ENCODE results near the gene TTC21B.
"Not testable (repeated sequence)": the region's sequence is repeated elsewhere in the genome, so short reads cannot be mapped to it uniquely, and the experiment has no call there.

TTC21B gene

DNA sequence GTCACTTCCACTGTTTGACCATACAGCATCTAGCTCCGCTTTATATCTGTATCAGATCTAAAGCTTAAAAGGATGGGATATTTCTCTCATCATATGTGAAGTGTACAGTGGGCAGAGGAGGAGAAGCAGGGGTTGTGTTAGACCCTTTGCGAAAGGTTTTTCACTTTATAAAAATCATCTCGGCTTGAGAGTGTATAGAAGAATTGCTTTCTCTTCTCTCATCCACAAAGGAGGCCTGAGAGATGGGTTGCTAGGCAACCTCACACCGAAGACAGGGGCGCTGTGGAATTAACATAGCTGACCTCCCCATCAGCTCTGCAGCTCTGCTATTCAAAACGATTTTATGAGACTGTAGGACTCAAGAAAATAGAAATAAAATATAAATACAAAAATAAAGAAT lies 89.3 kb downstream of the TTC21B start:
- DNase-seq (ENCODE audit: insufficient read length, low spot score) (no peak), FAIRE-seq (no peak)
- TF ChIP-seq, protein P1, sequence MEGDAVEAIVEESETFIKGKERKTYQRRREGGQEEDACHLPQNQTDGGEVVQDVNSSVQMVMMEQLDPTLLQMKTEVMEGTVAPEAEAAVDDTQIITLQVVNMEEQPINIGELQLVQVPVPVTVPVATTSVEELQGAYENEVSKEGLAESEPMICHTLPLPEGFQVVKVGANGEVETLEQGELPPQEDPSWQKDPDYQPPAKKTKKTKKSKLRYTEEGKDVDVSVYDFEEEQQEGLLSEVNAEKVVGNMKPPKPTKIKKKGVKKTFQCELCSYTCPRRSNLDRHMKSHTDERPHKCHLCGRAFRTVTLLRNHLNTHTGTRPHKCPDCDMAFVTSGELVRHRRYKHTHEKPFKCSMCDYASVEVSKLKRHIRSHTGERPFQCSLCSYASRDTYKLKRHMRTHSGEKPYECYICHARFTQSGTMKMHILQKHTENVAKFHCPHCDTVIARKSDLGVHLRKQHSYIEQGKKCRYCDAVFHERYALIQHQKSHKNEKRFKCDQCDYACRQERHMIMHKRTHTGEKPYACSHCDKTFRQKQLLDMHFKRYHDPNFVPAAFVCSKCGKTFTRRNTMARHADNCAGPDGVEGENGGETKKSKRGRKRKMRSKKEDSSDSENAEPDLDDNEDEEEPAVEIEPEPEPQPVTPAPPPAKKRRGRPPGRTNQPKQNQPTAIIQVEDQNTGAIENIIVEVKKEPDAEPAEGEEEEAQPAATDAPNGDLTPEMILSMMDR (IDR thresholded peaks at IDR 0.05; ENCODE audit: insufficient read depth, missing control alignments), result no peak

DNA sequence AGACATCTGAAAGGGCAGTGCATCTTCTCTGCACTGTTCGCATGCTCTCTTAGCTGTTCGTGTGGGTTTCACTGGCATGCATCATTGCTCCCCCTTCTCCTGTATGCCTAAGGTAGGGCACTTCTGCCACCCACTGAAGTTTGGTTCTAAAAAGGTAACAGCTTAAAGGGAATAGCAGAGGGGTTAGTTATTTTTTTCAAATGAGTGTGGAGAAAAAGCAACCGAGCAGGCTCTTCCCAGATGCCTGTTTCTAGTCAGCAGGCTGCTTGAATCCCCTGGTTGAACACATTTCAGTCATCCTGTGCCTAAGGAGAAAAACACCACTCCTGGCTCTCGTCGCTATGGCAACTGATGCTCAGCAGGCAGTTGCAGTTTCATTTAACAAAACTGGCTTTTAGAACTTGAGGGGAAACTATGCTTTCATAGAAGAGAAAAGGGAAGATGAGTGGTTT lies 89.7 kb downstream of the TTC21B start:
- no peak for DNase-seq (ENCODE audit: insufficient read length, low spot score)
- no peak for FAIRE-seq
- TF ChIP-seq, protein P1 (IDR thresholded peaks at IDR 0.05; ENCODE audit: insufficient read depth, missing control alignments), result no peak

GRCh38 chr2:165861083-165861482 lies 92.5 kb downstream of the TTC21B start:
- DNase-seq (ENCODE audit: insufficient read length, low spot score); FAIRE-seq: not testable (repeated sequence)

DNA sequence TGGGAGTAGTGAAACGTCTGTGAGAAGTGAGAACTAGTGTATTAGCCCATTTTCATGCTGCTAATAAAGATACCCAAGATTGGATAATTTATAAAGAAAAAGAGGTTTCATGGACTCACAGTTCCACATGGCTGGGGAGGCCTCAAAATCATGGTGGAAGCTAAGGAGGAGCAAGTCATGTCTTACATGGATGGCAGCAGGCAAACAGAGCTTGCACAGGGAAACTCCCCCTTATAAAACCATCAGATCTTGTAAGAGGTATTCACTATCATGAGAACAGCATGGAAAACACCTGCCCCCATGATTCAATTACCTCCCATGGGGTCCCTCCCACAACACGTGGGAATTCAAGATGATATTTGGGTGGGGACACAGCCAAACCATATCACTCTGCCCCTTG lies 93.9 kb downstream of the TTC21B start:
- FAIRE-seq; DNase-seq (ENCODE audit: insufficient read length, low spot score): not testable (repeated sequence)

- FAIRE-seq (no peak), DNase-seq (ENCODE audit: insufficient read length, low spot score) (no peak)
- TF ChIP-seq, protein P1 (IDR thresholded peaks at IDR 0.05; ENCODE audit: insufficient read depth, missing control alignments), result no peak
Observed at GRCh38 chr2:165857876-165858275, 95.7 kb downstream of the TTC21B start.

GRCh38 chr2:165852394-165852793 lies 101.2 kb downstream of the TTC21B start:
- TF ChIP-seq, protein P1 (IDR thresholded peaks at IDR 0.05; ENCODE audit: insufficient read depth, missing control alignments), result no peak
- DNase-seq (ENCODE audit: insufficient read length, low spot score), result no peak
- FAIRE-seq, result no peak

DNA sequence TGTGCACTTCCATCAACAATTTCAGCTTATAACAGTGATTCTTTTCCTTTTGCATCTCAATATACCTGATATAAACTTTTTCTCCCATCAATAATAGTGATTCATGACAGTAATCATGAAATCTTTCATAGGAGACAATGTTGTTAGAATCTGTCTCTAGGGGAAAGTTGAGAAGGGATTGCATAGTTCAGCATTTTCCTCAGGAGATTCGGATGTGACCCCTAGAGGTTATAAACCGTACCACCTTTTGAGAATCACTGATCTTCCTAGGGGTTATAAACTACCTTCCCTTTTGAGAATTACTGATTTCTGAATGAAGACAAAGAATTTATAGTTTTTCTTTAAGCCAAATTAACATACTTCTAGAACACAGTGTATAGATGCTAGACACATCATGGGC lies 106.6 kb downstream of the TTC21B start:
- TF ChIP-seq, protein P1 (IDR thresholded peaks at IDR 0.05; ENCODE audit: insufficient read depth, missing control alignments), result no peak
- no peak for DNase-seq (ENCODE audit: insufficient read length, low spot score)
- no peak for FAIRE-seq

- TF ChIP-seq, protein P1 (IDR thresholded peaks at IDR 0.05; ENCODE audit: insufficient read depth, missing control alignments), result no peak
- FAIRE-seq (no peak), DNase-seq (ENCODE audit: insufficient read length, low spot score) (no peak)
Observed at GRCh38 chr2:165846056-165846455, 107.5 kb downstream of the TTC21B start.
